ENCODE data around the gene FADS2. TPM values are rescaled to one million over a fixed set of nuclear protein-coding genes. Genes with fewer than 3 reads are reported as not detected.

Gene FADS2
- total RNA-seq, 2 experiments from 2014 or later = 128 to 135 TPM

GRCh38 chr11:61815790-61816735, 12.0 kb upstream of the FADS2 start:
- Mint-ChIP-seq H3K4me3 (peak overlapping the region; percentile 93), H3K9me3 (no peaks in the 10 kb centered on the region), H3K36me3 (ENCODE audit: low read depth) (peaks cover 29% of the 10 kb centered on the region), H3K27ac (peak overlapping the region; percentile 94), H3K4me1 (peaks cover 17% of the 10 kb centered on the region), H3K27me3 (peaks cover 19% of the 10 kb centered on the region)
- DNase-seq = peak; percentile 63
- ChIA-PET CTCF (interaction anchor here (0.8 to 6.7 kb wide), 12 partner anchors 10 to 175 kb away, joined by 3 to 57 read pairs (median 4); partner anchors contain the start of genes FADS2, FEN1 and TMEM258), POLR2A (interaction anchor here (0.5 to 1.6 kb wide), 4 partner anchors 13 to 910 kb away, joined by 4 to 9 read pairs (median 6); partner anchors contain the start of genes FADS2, FEN1 and TMEM258)

DNA sequence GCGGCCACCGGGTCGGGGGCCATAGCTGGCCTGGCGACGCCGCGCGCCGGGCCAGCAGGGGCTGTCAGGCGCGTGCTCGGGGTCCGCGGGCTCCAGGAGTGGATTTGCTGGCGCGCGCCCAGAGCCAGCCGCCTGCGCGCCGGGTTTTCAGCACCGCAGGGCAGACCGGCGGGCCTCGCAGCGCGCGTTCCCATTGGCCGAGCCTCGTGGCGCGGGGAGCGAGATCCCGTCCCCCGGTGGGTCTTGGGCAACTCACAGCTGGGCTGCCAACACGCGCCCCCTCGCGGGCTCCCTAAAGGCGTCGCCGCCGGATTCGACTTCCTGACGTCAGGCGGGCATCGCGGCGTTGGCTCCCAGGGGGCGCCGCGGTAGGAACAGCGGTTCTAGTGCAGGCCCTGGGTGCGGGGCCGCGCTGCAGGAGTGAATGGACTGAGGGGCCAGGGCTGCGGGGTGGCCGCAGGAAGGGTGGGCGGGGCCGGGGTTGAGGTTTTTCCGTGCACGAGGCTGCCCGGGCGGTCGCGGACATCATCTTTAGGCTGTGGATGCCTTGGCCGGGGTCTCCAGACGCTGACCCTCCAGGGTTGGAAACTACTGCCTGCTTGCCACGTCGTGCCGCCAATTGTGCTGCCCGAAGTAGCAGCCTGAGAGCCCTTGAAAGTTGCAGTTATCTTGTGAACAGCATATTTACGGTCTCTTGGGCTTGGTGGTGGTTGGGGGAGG, 11.2 kb upstream of the FADS2 start, which contains the start of gene FADS1:
Gene FADS1 (minus strand): TSS at position 268 of the 720 bp plus-strand sequence. CDS start 74 bp downstream, at position 194.
- DNase-seq = peak; percentile 85
- CTCF ChIA-PET = interaction anchor here (1.0 to 6.7 kb wide), 6 partner anchors 11 to 77 kb away, joined by 3 to 57 read pairs (median 13); partner anchors contain the start of genes FADS2, FEN1 and TMEM258
- peak within 1 kb of the TSS; percentile 94 for H3K27ac Mint-ChIP-seq
- POLR2A ChIA-PET = no interaction called here
- H3K27me3 Mint-ChIP-seq = peaks cover 22% of the 10 kb centered on the region
- H3K36me3 Mint-ChIP-seq (ENCODE audit: low read depth) = peaks cover 25% of the 10 kb centered on the region
- no peaks in the 10 kb centered on the region for H3K9me3 Mint-ChIP-seq
- peaks cover 17% of the 10 kb centered on the region for H3K4me1 Mint-ChIP-seq
- peak within 1 kb of the TSS; percentile 93 for H3K4me3 Mint-ChIP-seq

DNA sequence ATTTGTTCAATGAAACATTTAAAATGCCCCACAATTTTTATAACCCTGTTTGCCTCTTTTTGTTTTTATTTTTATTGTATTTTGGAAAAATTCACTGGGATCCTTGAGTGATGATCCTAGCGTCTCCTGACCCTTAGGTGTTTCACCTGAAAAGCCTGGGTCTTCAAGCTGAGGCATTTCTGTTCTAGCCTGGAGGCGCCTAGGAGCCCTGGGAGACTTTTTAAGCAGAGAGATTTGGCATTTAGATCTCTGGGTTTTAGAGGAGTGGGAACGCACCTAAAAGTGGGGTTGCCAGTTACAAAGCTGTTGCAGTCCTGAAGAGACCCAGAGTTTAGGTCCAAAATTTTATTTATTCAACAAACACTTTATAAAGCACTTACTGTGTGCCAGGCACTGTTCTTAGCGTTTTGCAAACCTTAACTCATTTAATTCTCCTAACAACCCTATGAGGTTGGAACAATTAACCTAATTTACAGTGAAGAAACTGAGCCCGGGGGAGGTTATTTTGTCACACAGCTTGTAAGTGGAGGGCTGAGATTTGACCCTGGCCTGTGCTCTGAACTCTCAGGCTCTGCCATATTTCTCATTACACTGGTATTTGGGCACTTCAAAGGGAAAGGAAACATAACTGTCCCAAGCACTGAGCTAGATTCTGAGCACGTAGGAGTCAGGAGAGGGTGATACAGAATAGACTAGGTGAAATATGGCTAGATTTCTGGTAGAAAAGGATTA, 10.5 kb upstream of the FADS2 start:
- DNase-seq = no peak
- POLR2A ChIA-PET = no interaction called here
- CTCF ChIA-PET = interaction anchor here (0.5 to 6.7 kb wide), 9 partner anchors 10 to 53 kb away, joined by 3 to 57 read pairs (median 3); partner anchors contain the start of genes FADS2, FEN1 and TMEM258
- Mint-ChIP-seq H3K4me3 (peak overlapping the region; percentile 93), H3K9me3 (no peaks in the 10 kb centered on the region), H3K27ac (peak overlapping the region; percentile 62), H3K4me1 (peaks cover 17% of the 10 kb centered on the region), H3K27me3 (peaks cover 22% of the 10 kb centered on the region), H3K36me3 (ENCODE audit: low read depth) (peaks cover 20% of the 10 kb centered on the region)

GRCh38 chr11:61820174-61820573, 7.9 kb upstream of the FADS2 start:
- H3K4me3 Mint-ChIP-seq = no peak overlapping the region
- peaks cover 8% of the 10 kb centered on the region for H3K4me1 Mint-ChIP-seq
- no peaks in the 10 kb centered on the region for H3K9me3 Mint-ChIP-seq
- H3K27me3 Mint-ChIP-seq = peaks cover 24% of the 10 kb centered on the region
- H3K36me3 Mint-ChIP-seq (ENCODE audit: low read depth) = peaks cover 4% of the 10 kb centered on the region
- no peak for DNase-seq
- H3K27ac Mint-ChIP-seq = no peak overlapping the region
- POLR2A ChIA-PET = interaction anchor here (0.6 kb wide), 1 partner anchor 22 kb away, joined by 3 read pairs; no protein-coding TSS in a partner anchor
- CTCF ChIA-PET = interaction anchor here (0.7 to 2.9 kb wide), 3 partner anchors 9 to 22 kb away, joined by 3 to 11 read pairs (median 3); no protein-coding TSS in a partner anchor

DNA sequence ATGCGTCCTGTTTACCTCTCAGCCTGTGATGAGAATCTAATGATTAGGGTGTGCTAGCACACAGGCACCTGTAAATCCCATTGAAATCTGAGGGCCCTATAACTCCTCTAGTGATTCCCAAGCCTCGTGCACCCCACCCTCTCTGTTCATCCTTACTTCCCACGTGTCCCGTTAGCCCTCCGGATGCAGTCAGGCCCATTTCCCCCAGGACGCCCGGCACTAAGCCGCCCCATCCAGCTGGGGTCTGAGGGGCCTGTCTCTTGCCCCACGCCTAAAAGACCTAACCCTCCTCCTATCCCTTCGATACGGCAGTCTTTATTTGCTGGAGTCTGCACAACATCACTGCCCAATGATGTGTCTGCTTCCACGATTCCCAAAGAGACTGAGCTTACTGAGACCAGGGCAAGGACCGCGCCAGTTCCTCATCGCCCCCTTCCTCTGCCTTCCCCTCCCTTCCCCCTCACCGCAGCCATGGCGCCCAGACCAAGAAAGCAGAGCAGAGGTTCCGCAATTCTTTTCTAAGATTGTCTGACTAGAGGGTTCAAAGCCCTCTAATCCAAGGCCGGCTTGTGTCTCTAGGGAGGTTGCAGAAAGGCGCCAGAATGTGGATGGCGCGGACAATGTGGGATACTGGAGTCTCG, 1.1 kb upstream of the FADS2 start:
- H3K36me3 Mint-ChIP-seq (ENCODE audit: low read depth) = peaks cover 6% of the 10 kb centered on the region
- ChIA-PET POLR2A (no interaction called here), CTCF (interaction anchor here (1.0 to 3.3 kb wide), 2 partner anchors 11 to 33 kb away, joined by 4 to 42 read pairs; partner anchors contain the start of gene FADS1)
- H3K27me3 Mint-ChIP-seq = peaks cover 6% of the 10 kb centered on the region
- no peaks in the 10 kb centered on the region for H3K9me3 Mint-ChIP-seq
- peak overlapping the region; percentile 85 for H3K4me3 Mint-ChIP-seq
- H3K4me1 Mint-ChIP-seq = peaks cover 34% of the 10 kb centered on the region
- peak overlapping the region; percentile 93 for H3K27ac Mint-ChIP-seq
- peak; percentile 10 for DNase-seq

DNA sequence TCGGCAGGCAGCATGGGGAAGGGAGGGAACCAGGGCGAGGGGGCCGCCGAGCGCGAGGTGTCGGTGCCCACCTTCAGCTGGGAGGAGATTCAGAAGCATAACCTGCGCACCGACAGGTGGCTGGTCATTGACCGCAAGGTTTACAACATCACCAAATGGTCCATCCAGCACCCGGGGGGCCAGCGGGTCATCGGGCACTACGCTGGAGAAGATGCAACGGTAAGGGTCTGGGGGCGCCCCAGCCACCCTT, 204 bp downstream of the FADS2 start:
- peak overlapping the region; percentile 93 for H3K27ac Mint-ChIP-seq
- peaks cover 8% of the 10 kb centered on the region for H3K36me3 Mint-ChIP-seq (ENCODE audit: low read depth)
- POLR2A ChIA-PET = interaction anchor here (0.6 to 2.3 kb wide), 2 partner anchors 12 to 31 kb away, joined by 3 to 9 read pairs; no protein-coding TSS in a partner anchor
- H3K4me3 Mint-ChIP-seq = peak overlapping the region; percentile 85
- CTCF ChIA-PET = interaction anchor here (0.8 to 3.3 kb wide), 8 partner anchors 10 to 280 kb away, joined by 3 to 42 read pairs (median 4); partner anchors contain the start of genes FADS1, FEN1 and TMEM258
- H3K9me3 Mint-ChIP-seq = no peaks in the 10 kb centered on the region
- H3K27me3 Mint-ChIP-seq = peaks cover 6% of the 10 kb centered on the region
- peaks cover 46% of the 10 kb centered on the region for H3K4me1 Mint-ChIP-seq
- no peak for DNase-seq

- H3K9me3 Mint-ChIP-seq = no peaks in the 10 kb centered on the region
- H3K4me3 Mint-ChIP-seq = peak overlapping the region; percentile 85
- H3K4me1 Mint-ChIP-seq = peaks cover 51% of the 10 kb centered on the region
- H3K27ac Mint-ChIP-seq = peak overlapping the region; percentile 93
- H3K27me3 Mint-ChIP-seq = peaks cover 6% of the 10 kb centered on the region
- POLR2A ChIA-PET = interaction anchor here (0.6 to 2.3 kb wide), 3 partner anchors 13 to 118 kb away, joined by 3 to 9 read pairs (median 3); no protein-coding TSS in a partner anchor
- CTCF ChIA-PET = interaction anchor here (0.6 to 3.3 kb wide), 11 partner anchors 9 to 596 kb away, joined by 3 to 42 read pairs (median 3); partner anchors contain the start of genes FADS1, FEN1 and TMEM258
- DNase-seq = peak; percentile 55
- H3K36me3 Mint-ChIP-seq (ENCODE audit: low read depth) = peaks cover 13% of the 10 kb centered on the region
Measured at GRCh38 chr11:61828629-61829407, 718 bp downstream of the FADS2 start.

GRCh38 chr11:61829806-61830205, 1.7 kb downstream of the FADS2 start:
- Mint-ChIP-seq H3K27me3 (peaks cover 4% of the 10 kb centered on the region), H3K9me3 (no peaks in the 10 kb centered on the region), H3K4me1 (peaks cover 61% of the 10 kb centered on the region), H3K36me3 (ENCODE audit: low read depth) (peaks cover 20% of the 10 kb centered on the region), H3K4me3 (peak overlapping the region; percentile 85), H3K27ac (peak overlapping the region; percentile 93)
- POLR2A ChIA-PET = interaction anchor here (2.3 kb wide), 1 partner anchor 14 kb away, joined by 9 read pairs; no protein-coding TSS in a partner anchor
- no peak for DNase-seq
- CTCF ChIA-PET = interaction anchor here (1.2 to 3.3 kb wide), 3 partner anchors 14 to 37 kb away, joined by 3 to 42 read pairs (median 12); partner anchors contain the start of genes FADS1 and FEN1

DNA sequence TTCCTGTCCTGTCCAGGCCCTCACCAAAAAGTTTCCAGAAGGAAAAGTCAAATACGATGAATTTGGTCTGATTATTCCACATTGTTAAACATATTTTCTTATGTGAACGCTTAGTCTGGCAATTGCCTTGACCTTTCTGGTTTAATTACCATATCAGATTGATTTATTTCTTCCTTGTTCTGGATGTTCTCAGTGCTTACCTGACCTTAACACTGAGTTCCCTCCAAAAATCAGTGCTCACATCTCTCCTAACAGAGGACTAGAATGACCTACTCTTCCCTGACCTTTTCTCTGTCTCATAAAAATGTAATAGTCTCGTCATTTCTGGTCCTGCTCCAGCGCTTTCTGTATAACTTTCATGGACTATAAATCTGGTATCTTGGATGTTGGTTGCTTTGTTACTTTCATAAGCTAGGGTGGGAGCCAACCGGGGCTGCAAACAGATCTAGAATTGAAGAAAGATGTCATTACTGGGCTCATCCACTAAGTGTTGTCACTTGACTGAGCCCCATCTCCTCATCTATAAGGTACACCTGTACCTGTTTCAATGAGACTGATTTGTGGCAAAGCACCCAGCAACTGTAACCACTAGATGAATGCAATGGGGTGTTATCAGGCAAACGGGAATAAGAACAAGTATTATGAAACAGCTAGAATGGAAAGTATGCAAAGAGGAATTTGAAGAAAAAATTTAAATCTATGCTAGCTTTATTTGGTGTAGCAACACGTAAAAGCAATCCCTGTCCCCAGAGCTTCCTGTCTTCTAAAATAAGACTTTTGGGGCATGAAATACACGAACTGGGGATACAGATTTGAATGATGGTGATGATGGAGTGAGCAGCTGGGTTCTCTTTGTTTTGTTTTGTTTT, 2.4 kb downstream of the FADS2 start:
- DNase-seq = no peak
- POLR2A ChIA-PET = interaction anchor here (2.3 kb wide), 1 partner anchor 15 kb away, joined by 9 read pairs; no protein-coding TSS in a partner anchor
- Mint-ChIP-seq H3K4me1 (peaks cover 65% of the 10 kb centered on the region), H3K9me3 (no peaks in the 10 kb centered on the region), H3K36me3 (ENCODE audit: low read depth) (peaks cover 22% of the 10 kb centered on the region), H3K27ac (peak overlapping the region; percentile 63), H3K27me3 (peaks cover 4% of the 10 kb centered on the region), H3K4me3 (peak overlapping the region; percentile 85)
- CTCF ChIA-PET = interaction anchor here (1.1 to 3.3 kb wide), 3 partner anchors 12 to 32 kb away, joined by 3 to 12 read pairs (median 11); no protein-coding TSS in a partner anchor

DNA sequence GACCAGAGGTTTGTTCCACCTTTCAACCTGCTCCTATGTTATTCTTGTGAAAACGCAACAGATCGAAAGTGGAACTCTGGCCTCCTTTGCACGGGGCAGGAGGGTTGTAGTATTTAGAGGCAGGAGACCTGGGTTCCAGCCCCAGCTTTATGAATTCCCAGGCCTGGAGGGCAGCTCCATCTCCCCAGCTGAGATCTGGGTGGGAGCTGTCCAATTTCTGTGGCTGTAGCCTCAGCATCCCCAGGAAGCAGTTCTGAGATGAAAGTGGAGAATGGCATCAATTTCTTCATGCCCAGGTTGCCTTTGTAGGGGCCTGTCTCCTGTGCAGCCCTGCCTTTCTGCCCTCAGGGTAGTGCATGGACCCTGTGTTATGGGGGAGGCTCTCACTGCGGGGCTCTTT, 4.1 kb downstream of the FADS2 start:
- peak overlapping the region; percentile 72 for H3K27ac Mint-ChIP-seq
- no peak overlapping the region for H3K4me3 Mint-ChIP-seq
- peaks cover 25% of the 10 kb centered on the region for H3K36me3 Mint-ChIP-seq (ENCODE audit: low read depth)
- POLR2A ChIA-PET = no interaction called here
- no peak for DNase-seq
- H3K27me3 Mint-ChIP-seq = peaks cover 1% of the 10 kb centered on the region
- H3K4me1 Mint-ChIP-seq = peaks cover 70% of the 10 kb centered on the region
- H3K9me3 Mint-ChIP-seq = no peaks in the 10 kb centered on the region
- CTCF ChIA-PET = interaction anchor here (1.1 kb wide), 1 partner anchor 39 kb away, joined by 4 read pairs; no protein-coding TSS in a partner anchor

All from activated CD4-positive, alpha-beta T cell treated with anti-CD3 and anti-CD28 coated beads, Interleukin-2, amount 10 ng/mL, durations not matched to agents 7 days and 5 days (primary cell).